GM18508 (cell line): ENCODE results near the gene GPR107.

Source experiments
- ATAC-seq: cut with Tn5 transposase; IDR thresholded peaks from one replicate; pipeline ENCODE4 v1.9.1; 2021; ENCODE audit warnings: moderate number of reproducible peaks; ENCODE audit not compliant: insufficient read depth, unreplicated experiment

GPR107 gene

DNA sequence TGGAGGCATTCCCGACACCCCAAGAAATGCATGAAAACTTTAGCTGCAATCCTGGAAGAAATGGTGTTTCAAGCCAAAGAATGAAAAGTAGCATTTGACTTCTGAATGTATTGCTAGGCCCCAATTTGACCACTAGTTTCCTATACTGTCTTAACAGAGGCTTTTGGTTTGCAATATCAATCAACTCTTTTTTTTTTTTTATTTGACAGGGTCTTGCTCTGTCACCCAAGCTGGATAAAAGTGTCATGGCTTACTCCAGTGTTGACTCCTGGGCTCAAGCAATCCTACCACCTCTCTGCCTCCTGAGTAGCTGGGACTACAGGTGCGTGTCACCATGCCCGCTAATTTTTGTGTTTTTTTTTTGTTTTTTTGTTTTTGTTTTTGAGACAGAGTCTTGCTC is 3.2 kb upstream of the GPR107 start:
- no peak for ATAC-seq

DNA sequence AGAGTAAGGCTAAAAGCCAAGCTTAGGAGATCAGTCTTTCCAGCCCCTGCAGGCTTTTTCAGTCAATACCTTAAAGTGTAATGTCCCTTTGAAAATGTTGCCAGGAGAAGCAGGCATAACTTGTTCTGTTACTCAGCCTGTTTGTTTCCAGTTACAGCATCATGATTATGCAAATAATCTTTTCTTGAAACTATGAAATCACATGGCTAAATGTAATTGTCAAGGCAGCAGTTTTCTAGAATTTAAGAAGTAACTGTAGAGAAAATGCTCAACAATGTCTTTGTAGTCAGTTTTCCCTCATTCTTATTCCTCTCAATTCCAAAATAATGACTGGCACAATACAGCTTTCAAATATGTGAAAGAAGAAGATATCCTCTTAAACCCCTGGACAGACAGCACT is 1.9 kb upstream of the GPR107 start:
- ATAC-seq, result no peak

DNA sequence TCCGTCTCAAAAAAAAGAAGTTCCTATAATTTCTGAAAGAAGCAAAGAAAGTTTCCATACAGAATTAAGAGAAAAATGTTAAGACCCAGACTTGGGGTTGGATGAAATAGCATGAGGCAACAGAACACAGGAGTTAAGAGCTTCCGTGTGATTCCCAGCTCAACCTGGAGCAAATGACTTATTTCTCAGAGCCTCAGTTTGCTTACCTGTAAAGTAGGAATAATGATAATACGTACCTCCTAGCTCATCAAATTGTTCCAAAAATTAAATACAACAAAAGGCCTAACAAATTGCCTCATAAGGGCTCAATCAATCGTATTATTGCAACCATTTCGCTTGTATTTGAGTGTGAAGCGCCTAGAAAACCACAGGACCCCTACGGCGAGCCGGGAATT is 600 bp upstream of the GPR107 start:
- ATAC-seq, result no peak

DNA sequence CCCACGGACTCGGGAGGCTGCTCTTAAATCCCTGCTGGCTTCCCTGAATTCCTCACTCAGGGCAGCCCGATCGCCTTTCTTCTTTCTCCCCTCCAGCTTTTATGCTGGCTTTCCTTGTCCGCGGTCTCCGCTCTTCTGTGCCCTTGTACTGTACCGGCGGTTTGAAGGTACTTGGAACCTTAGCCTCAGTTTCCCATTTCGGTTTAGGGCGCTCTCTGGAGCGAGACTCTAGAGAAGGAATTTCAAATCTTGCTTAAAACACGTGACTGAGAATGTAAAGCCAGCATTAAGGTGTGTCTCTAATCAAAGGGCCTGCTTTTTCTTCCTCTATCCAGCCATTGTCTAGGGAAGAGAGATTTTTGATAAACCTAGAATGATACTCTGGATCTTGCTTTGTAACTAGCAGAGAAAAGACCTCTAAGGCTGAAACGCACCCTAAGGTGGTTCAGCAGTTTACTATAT is 650 bp downstream of the GPR107 start:
- no peak for ATAC-seq

DNA sequence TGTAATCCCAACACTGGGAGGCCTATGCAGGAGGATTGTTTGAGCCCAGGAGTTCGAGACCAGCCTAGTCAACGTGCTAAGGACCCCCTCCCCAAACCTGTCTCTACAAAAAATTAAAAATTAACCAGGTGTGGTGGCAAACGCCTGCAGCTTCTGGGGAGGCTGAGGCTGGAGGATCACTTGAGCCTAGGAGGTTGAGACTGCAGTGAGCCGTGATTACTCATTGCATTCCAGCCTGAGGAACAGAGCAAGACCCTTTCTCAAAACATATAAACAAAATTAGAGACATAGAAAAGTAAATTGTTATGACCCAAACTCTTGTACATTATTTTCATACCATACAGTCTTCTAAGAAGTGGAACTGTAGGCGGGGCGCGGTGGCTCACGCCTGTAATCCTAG is 1.1 kb downstream of the GPR107 start:
- ATAC-seq, result no peak

DNA sequence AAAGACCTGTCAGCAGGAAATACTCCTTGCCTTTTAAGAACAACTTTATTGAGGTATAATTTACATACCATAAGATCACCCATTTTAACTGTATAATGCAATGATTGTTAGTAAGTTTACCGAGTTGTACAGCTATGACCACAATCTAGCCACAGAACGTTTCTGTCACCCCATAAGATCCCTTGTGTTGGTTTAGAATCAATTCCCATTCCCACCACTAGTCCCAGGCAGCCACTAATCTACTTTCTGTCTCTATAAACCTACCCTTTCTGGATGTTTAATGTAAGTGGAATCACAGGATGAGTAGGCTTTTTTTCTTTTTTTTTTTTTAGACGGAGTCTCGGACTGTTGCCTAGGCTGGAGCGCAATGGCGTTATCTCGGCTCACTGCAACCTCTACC is 4.4 kb downstream of the GPR107 start:
- ATAC-seq, result no peak

DNA sequence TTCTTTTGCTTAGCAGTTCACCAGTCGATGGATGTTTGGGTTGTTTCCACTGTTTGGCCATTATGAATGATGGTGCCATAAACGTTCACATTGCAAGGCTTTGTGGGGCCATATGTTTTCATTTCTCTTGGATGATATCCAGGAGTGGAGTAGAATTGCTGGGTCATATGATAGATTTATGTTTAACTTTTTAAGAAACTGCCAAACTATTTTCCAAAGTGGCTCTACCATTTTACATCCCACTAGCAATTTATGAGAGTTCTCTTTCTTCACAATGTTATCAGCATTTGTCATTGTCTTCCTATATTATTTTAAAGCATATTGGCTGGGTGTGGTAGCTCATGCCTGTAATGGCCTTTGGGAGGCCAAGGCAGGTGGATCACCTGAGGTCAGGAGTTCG is 5.2 kb downstream of the GPR107 start:
- ATAC-seq, result no peak

DNA sequence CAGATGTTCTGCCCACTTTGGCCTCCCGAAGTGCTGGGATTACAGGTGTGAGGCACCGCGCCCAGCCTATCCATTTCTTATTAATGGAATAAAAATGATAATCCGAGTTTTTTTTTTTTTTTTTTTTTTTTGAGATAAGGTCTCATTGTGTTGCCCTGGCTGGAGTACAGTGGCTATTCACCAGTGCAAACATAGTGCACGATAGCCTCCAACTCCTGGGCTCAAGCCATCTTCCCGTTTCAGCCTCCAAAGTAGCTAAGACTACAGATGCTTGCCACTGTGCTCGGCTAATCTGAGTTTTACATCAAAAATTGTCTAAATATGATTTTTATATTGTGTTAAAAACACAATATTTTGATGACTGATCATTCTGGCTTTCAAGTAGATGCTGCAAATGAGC is 6.6 kb downstream of the GPR107 start:
- ATAC-seq, result no peak

DNA sequence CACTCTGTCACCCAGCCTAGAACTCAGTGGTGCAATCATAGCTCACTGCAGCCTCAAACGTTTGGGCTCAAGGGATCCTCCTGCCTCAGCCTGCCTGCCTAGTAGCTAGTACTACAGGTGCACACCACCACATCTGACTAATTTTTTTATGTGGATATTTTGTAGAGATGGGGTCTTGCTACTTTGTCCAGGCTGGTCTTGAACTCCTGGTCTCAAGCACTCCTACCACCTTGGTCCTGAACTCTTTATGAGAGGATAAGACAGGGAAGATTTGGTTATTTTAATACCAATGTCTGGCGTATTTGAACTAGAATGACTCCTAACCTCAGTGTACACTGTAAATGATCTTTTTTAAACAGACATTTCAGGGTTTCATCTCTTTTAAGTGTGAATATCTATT is 9.0 kb downstream of the GPR107 start:
- no peak for ATAC-seq

DNA sequence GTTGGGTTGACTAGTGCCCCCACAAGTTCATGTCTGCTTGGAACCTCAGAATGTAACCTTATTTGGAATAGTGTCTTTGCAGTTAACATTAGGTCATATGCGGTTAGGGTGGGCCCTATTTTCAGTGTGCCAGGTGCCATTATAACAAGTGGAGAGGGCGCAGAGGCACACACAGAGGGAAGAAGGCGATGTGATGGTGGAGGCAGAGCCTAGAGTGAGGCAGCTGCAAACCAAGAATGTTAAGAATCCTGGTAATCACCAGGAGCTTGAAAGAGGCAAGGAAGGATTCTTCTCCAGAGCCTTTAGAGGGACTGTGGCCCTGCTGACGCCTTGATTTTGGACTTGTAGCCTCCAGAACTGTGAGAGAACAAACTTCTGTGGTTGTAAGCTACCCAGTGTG is 10.9 kb downstream of the GPR107 start:
- ATAC-seq, result no peak

DNA sequence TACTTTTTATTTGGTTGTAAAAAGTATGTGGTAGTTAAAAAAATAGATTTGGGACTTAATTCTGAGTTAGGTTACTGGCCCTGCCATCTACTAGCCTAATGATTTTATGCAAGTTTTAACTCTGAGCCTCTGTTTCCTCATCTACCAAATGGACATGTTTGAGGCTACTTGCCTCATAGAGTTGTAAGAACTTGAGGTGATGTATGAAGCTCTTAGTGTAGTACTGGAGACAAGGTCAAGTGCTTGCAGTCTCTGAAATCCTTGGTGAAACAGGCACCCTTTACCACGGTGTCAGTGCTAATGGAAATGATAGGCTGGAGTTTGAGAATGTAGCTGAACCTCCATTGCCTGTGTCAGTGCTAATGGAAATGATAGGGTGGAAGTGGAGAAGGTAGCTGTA is 15.3 kb downstream of the GPR107 start:
- no peak for ATAC-seq

DNA sequence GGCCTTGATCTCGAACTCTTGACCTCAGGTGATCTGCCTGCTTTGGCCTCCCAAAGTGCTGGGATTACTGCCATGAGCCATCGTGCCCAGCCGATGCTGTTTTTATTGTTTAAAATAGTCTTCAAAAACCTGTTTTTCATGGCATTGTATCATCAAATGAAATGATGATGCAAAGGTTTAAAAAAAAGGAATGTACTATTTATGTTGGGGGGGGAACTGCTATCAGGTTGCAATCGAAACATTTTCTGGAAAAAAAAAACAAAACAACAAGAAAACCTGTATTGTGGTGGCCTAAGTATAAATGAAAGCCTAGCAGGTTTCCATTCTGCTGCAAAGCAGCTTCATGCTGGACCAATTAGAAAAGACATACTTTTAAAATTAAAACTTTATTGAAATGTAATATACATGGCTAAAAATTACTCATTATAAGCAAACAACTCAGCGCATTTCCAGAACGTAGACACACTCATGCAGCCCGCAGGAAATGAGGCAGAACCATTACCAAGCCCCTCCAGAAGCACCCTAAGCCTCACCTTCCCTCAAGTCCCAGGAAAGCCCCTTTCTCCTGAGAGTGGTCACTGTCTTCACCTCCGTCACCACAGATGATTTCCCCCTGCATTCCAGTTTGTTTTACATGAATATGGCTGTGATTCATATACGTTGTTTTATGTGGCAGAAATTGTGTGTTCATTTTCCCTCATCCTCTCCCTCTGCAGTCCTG is 19.0 kb downstream of the GPR107 start:
- ATAC-seq, result no peak

DNA sequence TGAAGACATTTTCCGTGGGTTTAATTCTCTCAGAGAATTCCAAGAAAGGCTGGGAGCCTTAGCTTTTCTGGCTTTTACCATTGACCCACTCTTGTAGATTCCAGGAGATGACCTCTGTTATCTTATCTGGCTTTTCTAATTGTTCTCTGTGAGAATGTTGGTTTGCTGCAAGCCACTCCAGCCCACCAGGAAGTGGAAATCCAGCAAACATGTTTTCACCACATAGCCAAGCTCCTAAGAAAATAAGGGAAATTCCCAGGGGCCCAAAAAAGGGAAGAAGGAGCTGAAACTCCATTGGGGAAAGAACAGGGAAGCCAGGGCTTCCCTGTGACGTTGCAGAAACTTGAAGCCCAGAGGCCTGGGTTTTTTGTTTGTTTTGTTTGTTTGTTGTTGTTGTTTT is 19.7 kb downstream of the GPR107 start:
- no peak for ATAC-seq

DNA sequence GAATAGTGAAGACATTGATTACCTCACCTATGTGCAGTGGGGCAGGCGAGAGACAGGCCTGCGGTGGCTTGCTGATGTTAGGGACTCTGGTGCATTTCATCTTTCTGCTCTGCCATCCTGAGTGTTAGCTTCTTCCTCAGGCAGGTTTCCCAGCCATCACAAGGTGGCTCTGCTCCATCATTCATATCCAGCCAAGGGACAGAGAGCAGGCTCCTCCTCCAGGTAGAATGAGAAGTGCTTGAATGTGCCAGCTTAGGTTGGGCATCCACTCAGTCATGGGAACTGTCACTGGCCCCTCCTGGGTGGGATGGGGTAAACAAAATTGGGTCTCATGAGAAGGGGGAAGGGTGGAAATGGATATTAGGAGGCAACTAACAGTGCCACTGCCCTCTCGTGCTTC is 24.8 kb downstream of the GPR107 start:
- no peak for ATAC-seq

DNA sequence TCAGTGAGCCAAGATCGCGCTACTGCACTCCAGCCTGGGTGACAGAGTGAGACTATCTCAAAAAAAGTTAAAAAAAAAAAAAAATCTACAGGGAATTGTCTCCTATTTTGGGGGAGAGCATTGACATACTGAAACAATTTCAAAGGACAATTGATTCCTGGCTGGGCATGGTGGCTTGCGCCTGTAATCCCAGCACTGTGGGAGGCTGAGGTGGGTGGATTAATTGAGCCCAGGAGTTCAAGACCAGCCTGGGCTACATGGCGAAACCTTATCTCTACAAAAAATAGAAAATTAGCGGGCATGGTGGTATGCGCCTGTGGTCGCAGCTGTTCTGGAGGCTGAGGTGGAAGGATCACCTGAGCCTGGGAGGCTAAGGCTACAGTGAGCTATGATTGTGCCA is 30.6 kb downstream of the GPR107 start:
- ATAC-seq, result no peak

DNA sequence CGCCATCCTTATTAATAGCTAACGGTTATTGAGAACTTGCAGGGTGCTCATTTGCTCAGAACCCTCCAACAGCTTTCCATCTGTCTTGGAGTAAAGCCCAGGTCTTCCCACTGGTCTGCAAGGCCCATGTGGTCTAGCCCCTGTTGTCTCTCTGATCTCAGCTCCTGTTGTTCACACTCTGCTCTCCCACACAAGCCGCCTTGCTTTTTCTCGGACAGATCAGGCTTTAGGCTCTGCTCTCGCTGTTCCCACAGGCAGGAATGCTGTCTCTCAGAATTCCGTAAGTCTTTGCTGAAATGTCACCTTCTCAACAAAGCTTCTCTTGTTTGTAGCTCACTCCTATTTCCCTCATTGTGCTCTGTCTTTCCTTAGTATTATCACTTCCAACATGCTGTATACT is 34.3 kb downstream of the GPR107 start:
- ATAC-seq, result no peak

DNA sequence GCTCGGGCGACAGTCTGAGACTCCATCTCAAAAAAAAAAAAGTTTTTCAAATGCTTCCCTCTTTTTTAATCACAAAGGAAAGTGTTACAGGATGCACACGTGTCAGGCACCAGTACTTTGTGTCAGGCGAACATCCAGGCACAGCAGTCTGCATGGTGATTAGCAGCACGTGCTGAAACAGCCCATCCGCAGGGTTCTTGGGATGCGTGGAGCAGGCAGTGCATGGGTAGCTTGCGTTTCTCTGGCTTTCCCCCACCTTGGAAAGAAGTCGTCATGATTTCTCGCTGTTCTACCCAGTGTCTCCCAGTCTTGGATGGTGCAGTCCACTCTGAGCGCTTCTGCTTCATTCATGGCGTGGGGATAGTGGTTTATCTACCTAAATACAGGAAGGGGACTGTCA is 35.4 kb downstream of the GPR107 start:
- no peak for ATAC-seq

DNA sequence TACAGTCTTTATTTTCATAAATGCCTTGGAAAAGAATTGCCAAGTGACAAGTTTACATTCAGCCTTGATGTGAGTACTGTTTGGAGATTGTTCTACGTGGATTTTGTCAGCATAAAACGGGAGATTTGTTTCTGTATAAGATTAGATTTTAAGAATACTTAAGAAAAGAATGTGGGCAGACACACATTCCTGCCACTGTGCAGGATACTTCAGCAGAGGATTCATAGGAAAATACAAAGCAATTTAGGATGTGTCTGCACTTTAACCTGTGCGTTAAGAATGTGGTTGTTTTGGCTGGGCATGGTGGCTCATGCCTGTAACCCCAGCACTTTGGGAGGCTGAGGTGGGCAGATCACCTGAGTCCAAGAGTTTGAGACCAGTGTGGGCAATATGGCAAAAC is 37.2 kb downstream of the GPR107 start:
- ATAC-seq, result no peak

DNA sequence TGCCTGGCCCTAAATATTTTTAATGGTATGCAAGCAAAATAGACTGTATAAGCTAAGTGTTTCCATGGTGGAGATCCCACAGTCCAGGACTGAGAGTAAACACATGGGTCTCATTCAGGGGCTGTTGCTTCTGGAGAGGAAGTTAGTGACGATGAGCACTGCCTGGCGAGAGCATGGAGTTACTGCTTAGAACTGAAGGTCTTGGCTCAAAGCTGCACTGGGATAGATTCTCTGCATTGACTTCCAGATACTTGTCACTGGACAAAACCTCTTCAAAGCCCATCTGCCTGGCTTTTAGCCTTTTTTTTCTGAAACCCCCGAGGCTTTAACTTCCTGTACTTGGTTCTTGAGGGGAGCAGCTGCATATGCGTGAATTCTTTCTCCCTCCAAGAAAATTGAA is 39.2 kb downstream of the GPR107 start:
- no peak for ATAC-seq

DNA sequence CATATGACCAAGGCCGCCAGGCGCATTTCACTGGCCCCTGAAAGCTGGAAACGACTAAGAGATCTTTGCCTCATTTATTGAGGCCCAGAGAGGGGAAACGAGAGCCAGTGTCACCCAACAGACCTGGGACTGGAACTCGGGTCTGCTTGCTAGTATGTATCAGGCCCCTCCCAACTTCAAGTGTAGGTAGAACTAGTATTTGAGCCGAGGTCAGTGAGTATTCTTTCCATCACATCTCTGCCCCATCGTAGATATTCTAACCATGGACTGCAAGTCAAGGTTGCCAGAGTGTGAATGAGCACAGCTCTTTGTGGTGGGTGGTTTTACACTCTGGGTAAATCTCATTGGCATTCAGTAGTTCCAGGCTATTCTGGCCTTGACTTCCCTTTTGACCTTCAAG is 42.2 kb downstream of the GPR107 start:
- ATAC-seq, result no peak

DNA sequence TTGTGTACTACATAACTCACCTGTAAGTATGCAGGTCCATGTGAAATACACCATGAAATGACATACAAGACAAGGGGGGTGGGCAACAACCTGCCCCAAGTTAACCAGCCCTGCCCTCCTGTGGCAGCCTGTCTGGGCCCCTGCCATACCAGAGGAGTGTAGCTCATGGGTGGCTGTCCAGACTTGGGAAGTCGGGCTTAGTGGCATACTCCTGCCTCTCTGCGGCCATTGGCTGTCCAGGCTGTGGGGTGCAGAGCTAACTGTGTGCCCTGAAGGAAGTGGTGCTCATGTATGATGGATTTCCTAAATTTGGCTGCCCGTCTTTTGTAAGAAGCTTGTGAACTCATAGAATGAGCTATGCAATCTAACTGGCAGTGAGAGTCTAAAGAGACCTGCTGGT is 47.0 kb downstream of the GPR107 start:
- no peak for ATAC-seq

DNA sequence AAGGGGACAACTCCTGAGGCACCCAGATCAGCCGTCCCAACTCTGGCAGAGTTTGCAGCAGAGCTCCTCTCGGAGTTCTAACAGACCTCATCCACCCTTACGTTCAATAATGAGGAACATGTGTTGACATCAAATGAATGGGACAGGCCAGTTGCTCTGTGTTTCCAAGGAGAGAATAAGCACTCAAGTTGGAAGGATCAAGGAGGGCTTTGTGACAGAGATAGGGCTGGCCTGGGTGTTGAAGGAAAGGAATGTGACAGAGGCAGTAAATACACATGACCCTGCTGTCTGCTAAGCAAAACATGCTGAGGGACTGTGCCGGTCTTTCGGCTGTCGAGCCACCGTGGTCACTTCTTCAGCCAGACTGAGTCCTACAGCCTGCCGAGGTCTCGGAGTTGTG is 48.2 kb downstream of the GPR107 start:
- no peak for ATAC-seq
